HG03520 (cell line): ENCODE data around the gene IFNGR2.

Experiments
- ATAC-seq: cut with Tn5 transposase; IDR thresholded peaks from one replicate; pipeline ENCODE4 v1.9.1; 2021; ENCODE audit warnings: mild to moderate bottlenecking, moderate library complexity; ENCODE audit not compliant: unreplicated experiment

Gene IFNGR2

GRCh38 chr21:33480481-33481103, 77.4 kb downstream of the IFNGR2 start:
- ATAC-seq = no peak

- no peak for ATAC-seq
Measured at GRCh38 chr21:33481314-33481943, 78.2 kb downstream of the IFNGR2 start.
